Activated naive CD4-positive, alpha-beta T cell treated with anti-CD3 and anti-CD28 coated beads, Interleukin-2, amount 10 ng/mL, durations not matched to agents 7 days and 5 days (primary cell): ENCODE results near the gene PLPPR2.
A peak's percentile ranks its signal among the peaks of the same experiment; 100 is the strongest.
"Not testable (repeated sequence)": the region's sequence is repeated elsewhere in the genome, so short reads cannot be mapped to it uniquely, and the experiment has no call there.

Source experiments
- CTCF ChIA-PET: fragments of 350-600 bp; sonication (Branson Sonifier 250); formaldehyde crosslinking; loops from one replicate; lab custom pipeline; 2021; ENCODE audit warnings: antibody characterized with exemption; lab: Charles Lee
- DNase-seq: peaks from one replicate; pipeline ENCODE4 v3.0.0-alpha.2; 2020
- H3K27ac Mint-ChIP-seq: one replicate; pipeline ENCODE4 v1.8.0; 2021; ENCODE audit warnings: mild to moderate bottlenecking, moderate library complexity, mixed read lengths
- H3K27me3 Mint-ChIP-seq: one replicate; pipeline ENCODE4 v1.8.0; 2021; ENCODE audit warnings: mild to moderate bottlenecking, mixed read lengths
- H3K36me3 Mint-ChIP-seq: one replicate; pipeline ENCODE4 v1.8.0; 2021; ENCODE audit warnings: mixed read lengths
- H3K4me1 Mint-ChIP-seq: one replicate; pipeline ENCODE4 v1.8.0; 2021; ENCODE audit warnings: mixed read lengths
- H3K4me3 Mint-ChIP-seq: one replicate; pipeline ENCODE4 v1.8.0; 2021; ENCODE audit warnings: mild to moderate bottlenecking, moderate library complexity, mixed read lengths
- H3K9me3 Mint-ChIP-seq: one replicate; pipeline ENCODE4 v1.8.0; 2021; ENCODE audit warnings: mixed read lengths

PLPPR2 gene

GRCh38 chr19:11384778-11385129 lies 29.5 kb downstream of the PLPPR2 start:
- no peak for DNase-seq
- H3K36me3 Mint-ChIP-seq: peaks cover 3% of the 10 kb centered on the region
- no peak overlapping the region for H3K4me3 Mint-ChIP-seq
- peaks cover 52% of the 10 kb centered on the region for H3K27me3 Mint-ChIP-seq
- CTCF ChIA-PET: interaction anchor here (2.9 kb wide), 1 partner anchor 98 kb away, joined by 13 read pairs; no protein-coding TSS in a partner anchor
- peaks cover 36% of the 10 kb centered on the region for H3K4me1 Mint-ChIP-seq
- H3K9me3 Mint-ChIP-seq: no peaks in the 10 kb centered on the region
- H3K27ac Mint-ChIP-seq: no peak overlapping the region

- no peak overlapping the region for H3K27ac Mint-ChIP-seq
- no peak overlapping the region for H3K4me3 Mint-ChIP-seq
- peaks cover 3% of the 10 kb centered on the region for H3K9me3 Mint-ChIP-seq
- H3K4me1 Mint-ChIP-seq: peaks cover 16% of the 10 kb centered on the region
- CTCF ChIA-PET: no interaction called here
- no peak for DNase-seq
- no peaks in the 10 kb centered on the region for H3K36me3 Mint-ChIP-seq
- H3K27me3 Mint-ChIP-seq: peaks cover 53% of the 10 kb centered on the region
Measured at GRCh38 chr19:11387162-11388034, 32.2 kb downstream of the PLPPR2 start.

GRCh38 chr19:11390359-11390758 lies 35.1 kb downstream of the PLPPR2 start:
- CTCF ChIA-PET: interaction anchor here (1.6 to 2.1 kb wide), 2 partner anchors 7 to 9 kb away, joined by 5 to 7 read pairs; no protein-coding TSS in a partner anchor
- H3K36me3 Mint-ChIP-seq: no peaks in the 10 kb centered on the region
- H3K9me3 Mint-ChIP-seq: peaks cover 3% of the 10 kb centered on the region
- H3K27me3 Mint-ChIP-seq: peaks cover 38% of the 10 kb centered on the region
- no peak overlapping the region for H3K27ac Mint-ChIP-seq
- H3K4me3 Mint-ChIP-seq: no peak overlapping the region
- H3K4me1 Mint-ChIP-seq: peaks cover 11% of the 10 kb centered on the region
- DNase-seq: no peak

GRCh38 chr19:11390933-11391680 lies 35.9 kb downstream of the PLPPR2 start:
- Mint-ChIP-seq H3K4me1 (peaks cover 11% of the 10 kb centered on the region), H3K9me3 (peaks cover 3% of the 10 kb centered on the region), H3K36me3 (no peaks in the 10 kb centered on the region), H3K27me3 (peaks cover 36% of the 10 kb centered on the region), H3K4me3 (no peak overlapping the region), H3K27ac (no peak overlapping the region)
- CTCF ChIA-PET: interaction anchor here (1.6 to 2.1 kb wide), 2 partner anchors 8 to 10 kb away, joined by 5 to 7 read pairs; no protein-coding TSS in a partner anchor
- no peak for DNase-seq

GRCh38 chr19:11397089-11397610 lies 41.9 kb downstream of the PLPPR2 start:
- CTCF ChIA-PET: interaction anchor here (0.5 to 2.0 kb wide), 2 partner anchors 16 to 1448 kb away, joined by 3 to 6 read pairs; no protein-coding TSS in a partner anchor
- no peak overlapping the region for H3K4me3 Mint-ChIP-seq
- H3K27me3 Mint-ChIP-seq: peaks cover 22% of the 10 kb centered on the region
- H3K36me3 Mint-ChIP-seq: no peaks in the 10 kb centered on the region
- DNase-seq: no peak
- no peaks in the 10 kb centered on the region for H3K9me3 Mint-ChIP-seq
- H3K27ac Mint-ChIP-seq: no peak overlapping the region
- H3K4me1 Mint-ChIP-seq: peaks cover 4% of the 10 kb centered on the region

- no peaks in the 10 kb centered on the region for H3K4me1 Mint-ChIP-seq
Measured at GRCh38 chr19:11399667-11400066, 44.4 kb downstream of the PLPPR2 start.

GRCh38 chr19:11400798-11401197 lies 45.6 kb downstream of the PLPPR2 start:
- no peaks in the 10 kb centered on the region for H3K36me3 Mint-ChIP-seq
- no peak overlapping the region for H3K4me3 Mint-ChIP-seq
- H3K4me1 Mint-ChIP-seq: no peaks in the 10 kb centered on the region
- H3K27ac Mint-ChIP-seq: no peak overlapping the region
- H3K9me3 Mint-ChIP-seq: no peaks in the 10 kb centered on the region
- peaks cover 13% of the 10 kb centered on the region for H3K27me3 Mint-ChIP-seq
- DNase-seq: no peak
- CTCF ChIA-PET: interaction anchor here (0.7 to 1.4 kb wide), 2 partner anchors 11 to 18 kb away, joined by 3 read pairs; no protein-coding TSS in a partner anchor

More at GRCh38 chr19:11399667-11400066, 44.4 kb downstream of the PLPPR2 start:
- Mint-ChIP-seq H3K9me3 (no peaks in the 10 kb centered on the region), H3K36me3 (no peaks in the 10 kb centered on the region), H3K27ac (no peak overlapping the region), H3K4me3 (no peak overlapping the region), H3K27me3 (peaks cover 12% of the 10 kb centered on the region)
- CTCF ChIA-PET: interaction anchor here (1.4 kb wide), 1 partner anchor 17 kb away, joined by 3 read pairs; no protein-coding TSS in a partner anchor
- no peak for DNase-seq

GRCh38 chr19:11401808-11402543 lies 46.7 kb downstream of the PLPPR2 start:
- CTCF ChIA-PET: interaction anchor here (0.5 kb wide), 1 partner anchor 18 kb away, joined by 4 read pairs; the partner anchor contains the start of gene EPOR
- Mint-ChIP-seq H3K9me3 (no peaks in the 10 kb centered on the region), H3K4me1 (no peaks in the 10 kb centered on the region), H3K4me3 (no peak overlapping the region), H3K27me3 (peaks cover 25% of the 10 kb centered on the region), H3K36me3 (no peaks in the 10 kb centered on the region), H3K27ac (no peak overlapping the region)
- no peak for DNase-seq

- Mint-ChIP-seq H3K9me3 (no peaks in the 10 kb centered on the region), H3K27me3 (peaks cover 41% of the 10 kb centered on the region), H3K4me1 (no peaks in the 10 kb centered on the region), H3K36me3 (no peaks in the 10 kb centered on the region), H3K4me3 (no peak overlapping the region), H3K27ac (no peak overlapping the region)
- no peak for DNase-seq
- CTCF ChIA-PET: no interaction called here
Measured at GRCh38 chr19:11404588-11405222, 49.5 kb downstream of the PLPPR2 start.

GRCh38 chr19:11405846-11406643 lies 50.8 kb downstream of the PLPPR2 start:
- Mint-ChIP-seq H3K9me3 (no peaks in the 10 kb centered on the region), H3K4me1 (no peaks in the 10 kb centered on the region), H3K36me3 (no peaks in the 10 kb centered on the region), H3K27me3 (peaks cover 49% of the 10 kb centered on the region), H3K27ac (no peak overlapping the region), H3K4me3 (no peak overlapping the region)
- CTCF ChIA-PET: interaction anchor here (1.3 to 2.4 kb wide), 2 partner anchors 25 to 76 kb away, joined by 4 to 8 read pairs; no protein-coding TSS in a partner anchor
- peak; percentile 39 for DNase-seq

- CTCF ChIA-PET: interaction anchor here (1.1 to 2.4 kb wide), 4 partner anchors 9 to 76 kb away, joined by 4 to 8 read pairs (median 4); partner anchors contain the start of genes ODAD3 and PRKCSH
Measured at GRCh38 chr19:11406703-11407236, 51.5 kb downstream of the PLPPR2 start.

GRCh38 chr19:11408591-11408990 lies 53.4 kb downstream of the PLPPR2 start:
- peaks cover 54% of the 10 kb centered on the region for H3K27me3 Mint-ChIP-seq
- no peaks in the 10 kb centered on the region for H3K36me3 Mint-ChIP-seq
- H3K4me1 Mint-ChIP-seq: no peaks in the 10 kb centered on the region
- no peak overlapping the region for H3K4me3 Mint-ChIP-seq
- H3K9me3 Mint-ChIP-seq: no peaks in the 10 kb centered on the region
- no peak overlapping the region for H3K27ac Mint-ChIP-seq
- no peak for DNase-seq
- CTCF ChIA-PET: no interaction called here

More at GRCh38 chr19:11406703-11407236, 51.5 kb downstream of the PLPPR2 start:
- H3K27ac Mint-ChIP-seq, H3K4me1 Mint-ChIP-seq, H3K4me3 Mint-ChIP-seq, H3K36me3 Mint-ChIP-seq, DNase-seq, H3K9me3 Mint-ChIP-seq: not testable (repeated sequence)
- H3K27me3 Mint-ChIP-seq: peaks cover 54% of the 10 kb centered on the region
